CD4-positive, alpha-beta T cell treated with Interleukin-4 for 1 hour (primary cell): ENCODE data around the gene CITED2.
"Not testable (repeated sequence)": the region's sequence is repeated elsewhere in the genome, so short reads cannot be mapped to it uniquely, and the experiment has no call there.

Experiments
- DNase-seq, 2 donors: peaks; one replicate each; pipeline ENCODE4 v3.0.0-alpha.2; 2020 to 2022

The CITED2 gene

GRCh38 chr6:139364302-139364981 is 10.0 kb downstream of the CITED2 start:
- DNase-seq: peak in 1 of 2 donors; percentile 75

GRCh38 chr6:139363797-139364196 is 10.7 kb downstream of the CITED2 start:
- DNase-seq: not testable (repeated sequence)

- not testable (repeated sequence) for DNase-seq
Observed at GRCh38 chr6:139363123-139363522, 11.3 kb downstream of the CITED2 start.

- DNase-seq: no peak
Observed at GRCh38 chr6:139361211-139361610, 13.2 kb downstream of the CITED2 start.

GRCh38 chr6:139356924-139357323 is 17.5 kb downstream of the CITED2 start:
- DNase-seq: no peak

- no peak for DNase-seq
Observed at GRCh38 chr6:139355777-139356445, 18.5 kb downstream of the CITED2 start.

GRCh38 chr6:139355172-139355571 is 19.3 kb downstream of the CITED2 start:
- DNase-seq: no peak

- no peak for DNase-seq
Observed at GRCh38 chr6:139354189-139354588, 20.3 kb downstream of the CITED2 start.

- no peak for DNase-seq
Observed at GRCh38 chr6:139349464-139350020, 24.9 kb downstream of the CITED2 start.

GRCh38 chr6:139346392-139346791 is 28.1 kb downstream of the CITED2 start:
- no peak for DNase-seq

- DNase-seq: no peak
Observed at GRCh38 chr6:139344186-139344963, 30.1 kb downstream of the CITED2 start.

- no peak for DNase-seq
Observed at GRCh38 chr6:139343052-139343750, 31.2 kb downstream of the CITED2 start.

GRCh38 chr6:139341060-139341459 is 33.4 kb downstream of the CITED2 start:
- no peak for DNase-seq

- DNase-seq: no peak
Observed at GRCh38 chr6:139338795-139339194, 35.7 kb downstream of the CITED2 start.

GRCh38 chr6:139337830-139338229 is 36.6 kb downstream of the CITED2 start:
- DNase-seq: peak in 1 of 2 donors; percentile 30

GRCh38 chr6:139337001-139337400 is 37.4 kb downstream of the CITED2 start:
- no peak for DNase-seq

GRCh38 chr6:139336488-139336887 is 38.0 kb downstream of the CITED2 start:
- DNase-seq: no peak

GRCh38 chr6:139335447-139336210 is 38.8 kb downstream of the CITED2 start:
- no peak for DNase-seq

- no peak for DNase-seq
Observed at GRCh38 chr6:139334806-139335446, 39.5 kb downstream of the CITED2 start.

GRCh38 chr6:139330826-139331500 is 43.5 kb downstream of the CITED2 start:
- no peak for DNase-seq

GRCh38 chr6:139330306-139330705 is 44.1 kb downstream of the CITED2 start:
- DNase-seq: no peak
